Right lobe of liver (tissue), 6 donors: ENCODE measurements around the gene ANAPC13. TPM values are rescaled to one million over a fixed set of nuclear protein-coding genes. Genes with fewer than 3 reads are reported as not detected.

ENCODE experiments used
- ATAC-seq, 4 donors: fragments of 200-7000 bp; cut with Tn5 transposase; one replicate each; pipeline ENCODE4 v1.9.1; 2020; ENCODE audit warnings: mild to moderate bottlenecking in 4 of 4, moderate library complexity in 4 of 4
- DNase-seq, 3 donors: peaks; one replicate each; pipeline ENCODE4 v3.0.0-alpha.2; 2020
- H3K27ac ChIP-seq, 3 donors: fragments of 200-600 bp; one replicate each; pipeline ENCODE4 v1.8.0; 2022
- H3K27me3 ChIP-seq, 2 donors: fragments of 200-600 bp; one replicate each; pipeline ENCODE4 v1.8.0; 2022
- H3K36me3 ChIP-seq, 4 donors: fragments of 200-600 bp; sonication (generic) in 1 of 4; one replicate each; pipeline versions ENCODE4 v1.5.1 to v1.8.0; 2017 to 2022; ENCODE audit warnings: control low read depth in 1 of 4
- H3K4me1 ChIP-seq, 4 donors: fragments of 200-600 bp; sonication (generic) in 1 of 4; one replicate each; pipeline versions ENCODE4 v1.5.1 to v1.8.0; 2017 to 2022; ENCODE audit warnings: control low read depth in 1 of 4
- H3K4me3 ChIP-seq, 3 donors: fragments of 200-600 bp; one replicate each; pipeline ENCODE4 v1.8.0; 2022
- H3K9me3 ChIP-seq, 4 donors: fragments of 200-600 bp; sonication (generic) in 1 of 4; one replicate each; pipeline versions ENCODE4 v1.5.1 to v1.8.0; 2017 to 2022; ENCODE audit warnings: control low read depth in 1 of 4
- CTCF ChIP-seq, 4 donors: fragments of 200-600 bp in 3 of 4; fragments of 450-650 bp in 1 of 4; IDR thresholded peaks; one replicate each; pipeline versions ENCODE4 v1.5.1 to v1.8.0; 2016 to 2022; ENCODE audit warnings: antibody characterized with exemption in 4 of 4, mild to moderate bottlenecking in 2 of 4
- POLR2A ChIP-seq: fragments of 450-650 bp; IDR thresholded peaks from one replicate; pipeline ENCODE4 v1.6.1; 2017; ENCODE audit warnings: antibody characterized with exemption, mild to moderate bottlenecking
- WGBS: methylation state at CpG from one replicate; pipeline ENCODE4 v1.1.6; 2018; ENCODE audit warnings: low coverage, low lambda C conversion rate; ENCODE audit not compliant: insufficient coverage; ENCODE audit errors: missing lambda C conversion rate; 5-methylcytosine and 5-hydroxymethylcytosine counted together
- intact Hi-C, 2 donors: fragments of 100-400 bp; cut with DNase I; formaldehyde crosslinking; loops; one replicate each; pipeline versions ENCODE4 v1.11.2 to v1.14.1; 2022
- total RNA-seq, 6 experiments: library from RNA; depleted of rRNA in 2 of 6; stranded (reverse); fragments of >200 nt in 2 of 6; fragmentation: NEBNext Ultra II Directional in 3 of 6; extraction: Animal tissue kit (Norgen Biotek cat#: 25700) in 3 of 6; gene quantifications; one replicate each; pipeline versions ENCODE4 v1.1.0 to v1.2.4, GENCODE V29; 2016 to 2023
- donor health status: DM: no; HTN: yes; CAD: no.
- donor health status: DM: no; HTN: no; CAD: no.
- donor health status: DM: no; HTN: no; CAD: no.
- donor health status: DM: no; HTN: yes; CAD: no.
- donor health status: DM: no; HTN: yes; CAD: no.

Gene ANAPC13
- total RNA-seq, 6 experiments from 2014 or later, result 23.1 to 46.6 (median 31.7) TPM

GRCh38 chr3:134458406-134458945 is 27.3 kb downstream of the ANAPC13 start:
- no peak overlapping the region for H3K4me3 ChIP-seq
- TF ChIP-seq POLR2A, result no peak
- TF ChIP-seq CTCF (IDR thresholded peaks at IDR 0.05), result no peak
- no peaks in the 10 kb centered on the region for H3K4me1 ChIP-seq
- 74% methylated on average over 10 of the region's 10 CpGs for WGBS
- ATAC-seq (no peak), DNase-seq (no peak)
- H3K36me3 ChIP-seq, result no peaks in the 10 kb centered on the region
- H3K27me3 ChIP-seq, result no peaks in the 10 kb centered on the region
- no peak overlapping the region for H3K27ac ChIP-seq
- H3K9me3 ChIP-seq, result no peaks in the 10 kb centered on the region
- intact Hi-C loops, result no loop called here

GRCh38 chr3:134457376-134458074 is 28.3 kb downstream of the ANAPC13 start:
- Histone ChIP-seq H3K36me3 (no peaks in the 10 kb centered on the region), H3K9me3 (no peaks in the 10 kb centered on the region), H3K27me3 (no peaks in the 10 kb centered on the region), H3K4me1 (no peaks in the 10 kb centered on the region), H3K27ac (no peak overlapping the region), H3K4me3 (no peak overlapping the region)
- no peak for DNase-seq
- WGBS, result 63% methylated on average over 7 of the region's 9 CpGs
- intact Hi-C loops, result no loop called here
- TF ChIP-seq POLR2A (no peak), CTCF (IDR thresholded peaks at IDR 0.05) (no peak)
- no peak for ATAC-seq

- Histone ChIP-seq H3K4me3 (no peak overlapping the region), H3K36me3 (no peaks in the 10 kb centered on the region), H3K4me1 (no peaks in the 10 kb centered on the region), H3K9me3 (no peaks in the 10 kb centered on the region), H3K27me3 (no peaks in the 10 kb centered on the region), H3K27ac (no peak overlapping the region)
- WGBS, result 43% methylated on average over 6 of the region's 6 CpGs
- TF ChIP-seq CTCF (IDR thresholded peaks at IDR 0.05), result no peak
- no peak for TF ChIP-seq POLR2A
- intact Hi-C loops, result no loop called here
- ATAC-seq, result no peak
- DNase-seq, result no peak
Measured at GRCh38 chr3:134453631-134454030, 32.2 kb downstream of the ANAPC13 start.

- H3K4me3 ChIP-seq, result no peak overlapping the region
- H3K36me3 ChIP-seq, result no peaks in the 10 kb centered on the region
- H3K4me1 ChIP-seq, result peaks cover 0 to 10% (median 4%) of the 10 kb centered on the region in 4 donors
- H3K9me3 ChIP-seq, result no peaks in the 10 kb centered on the region
- no peaks in the 10 kb centered on the region for H3K27me3 ChIP-seq
- 64% methylated on average over 3 of the region's 3 CpGs for WGBS
- no peak for TF ChIP-seq CTCF (IDR thresholded peaks at IDR 0.05)
- TF ChIP-seq POLR2A, result no peak
- intact Hi-C loops, result no loop called here
- ATAC-seq (no peak), DNase-seq (no peak)
- H3K27ac ChIP-seq, result no peak overlapping the region
Measured at GRCh38 chr3:134449951-134450350, 35.8 kb downstream of the ANAPC13 start.
